HPDE6-E6E7 (cell line): ENCODE data around the gene STARD10.

Experiments
- DNase-seq: peaks from one replicate; pipeline ENCODE4 v3.0.0; 2011; ENCODE audit warnings: missing footprints; ENCODE audit errors: extremely low spot score

STARD10 gene

GRCh38 chr11:72706579-72706978 lies 87.3 kb downstream of the STARD10 start:
- no peak for DNase-seq

DNA sequence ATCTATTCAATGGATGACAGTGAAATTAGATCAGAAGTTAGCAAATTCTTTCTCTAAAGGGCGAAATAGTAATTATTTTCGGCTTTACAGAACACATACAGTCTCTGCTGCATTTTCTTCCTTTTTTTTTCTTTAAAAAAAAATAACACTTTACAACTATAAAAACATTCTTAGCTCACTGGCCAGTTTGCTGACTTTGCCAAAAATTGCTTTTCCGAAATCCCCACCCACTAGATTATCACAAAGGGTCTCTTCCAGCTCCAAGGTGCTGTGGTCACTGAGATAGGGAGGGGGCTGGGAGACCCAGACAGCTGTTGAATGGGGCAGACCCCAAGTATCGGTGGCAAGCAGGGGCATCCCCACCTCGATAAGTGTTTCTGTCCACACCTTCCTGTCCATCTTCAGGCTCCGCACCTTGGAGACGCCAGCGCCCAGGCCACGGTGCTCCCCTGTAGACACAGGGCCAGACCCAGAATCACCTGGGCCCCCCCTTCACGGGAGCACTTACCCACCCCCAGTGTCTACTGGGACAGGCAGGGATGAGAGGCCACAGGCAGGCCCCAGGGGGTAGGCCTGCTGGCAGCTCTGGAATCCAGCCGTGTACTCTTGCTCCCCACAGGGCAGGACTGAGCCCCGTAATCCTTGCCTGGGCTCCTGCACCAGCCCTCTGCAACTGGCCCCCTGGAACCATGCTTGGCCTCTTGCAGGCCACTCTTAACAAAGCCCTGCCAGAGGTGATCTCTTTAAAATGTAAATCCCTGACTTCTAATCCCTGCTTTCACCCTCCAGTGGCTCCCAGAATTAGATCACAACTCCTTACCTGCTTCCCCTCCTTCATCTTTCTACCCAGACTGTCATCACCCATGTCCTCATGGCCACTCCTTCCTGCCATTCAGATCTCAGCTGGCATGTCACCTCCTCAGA lies 88.1 kb downstream of the STARD10 start:
- DNase-seq = no peak

DNA sequence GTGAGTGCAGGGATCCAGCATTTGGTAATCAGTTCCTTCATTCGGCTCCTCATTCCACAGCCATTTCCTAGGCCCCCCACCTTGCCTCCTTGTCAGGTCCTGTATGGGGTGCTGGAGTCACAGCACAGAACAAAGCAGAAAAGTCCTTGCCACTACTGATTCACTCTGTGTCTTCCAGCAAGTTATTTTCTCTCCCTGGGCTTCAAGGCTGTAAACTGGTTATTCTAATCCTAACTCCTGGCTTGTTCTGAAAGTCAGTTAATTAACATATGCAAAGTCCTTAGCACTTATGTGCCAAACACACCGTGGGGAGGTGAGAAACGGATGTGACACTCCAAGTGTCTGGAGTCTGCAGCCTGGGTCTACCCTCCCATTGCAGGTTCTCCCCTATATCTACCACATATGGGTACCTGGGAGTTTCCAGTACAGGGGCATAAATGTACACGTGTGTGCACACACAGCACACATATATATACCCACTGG lies 89.0 kb downstream of the STARD10 start:
- no peak for DNase-seq
